Naive thymus-derived CD4-positive, alpha-beta T cell (primary cell): ENCODE data around the gene FN1. TPM values are rescaled to one million over a fixed set of nuclear protein-coding genes. Genes with fewer than 3 reads are reported as not detected.
A peak's percentile ranks its signal among the peaks of the same experiment; 100 is the strongest.

Experiments used
- ATAC-seq: fragments of 150-1000 bp; cut with Tn5 transposase; 2 replicates; pipeline ENCODE4 v1.10.0; 2021; ENCODE audit warnings: mild to moderate bottlenecking, moderate library complexity
- CTCF ChIA-PET: fragments of 350-600 bp; sonication (Branson Sonifier 250); formaldehyde crosslinking; loops from one replicate; lab custom pipeline; 2021; ENCODE audit warnings: antibody characterized with exemption; lab: Charles Lee
- POLR2A ChIA-PET: fragments of 350-600 bp; sonication (Branson Sonifier 250); formaldehyde crosslinking; loops from one replicate; lab custom pipeline; 2021; ENCODE audit warnings: antibody characterized with exemption, inconsistent platforms; lab: Charles Lee
- DNase-seq, 9 donors: peaks; one replicate each; pipeline versions ENCODE4 v3.0.0 to v3.0.0-alpha.2; 2020 to 2022; ENCODE audit warnings: mixed read lengths in 1 of 9
- H3K27ac ChIP-seq: one replicate; pipeline ENCODE4 v1.7.0; 2013; ENCODE audit warnings: mild to moderate bottlenecking, low read depth, low read length, moderate library complexity
- H3K27me3 ChIP-seq, 2 donors: one replicate each; pipeline ENCODE4 v1.7.0; 2013; ENCODE audit warnings: low read length in 2 of 2, mild to moderate bottlenecking in 2 of 2, moderate library complexity in 2 of 2; ENCODE audit not compliant: control insufficient read depth in 2 of 2, insufficient read depth in 2 of 2
- H3K36me3 ChIP-seq, 3 experiments: 1 replicate in 2 of 3; 2 replicates in 1 of 3; pipeline ENCODE4 v1.7.0; 2013; ENCODE audit warnings: low read length in 3 of 3, mild to moderate bottlenecking in 3 of 3, moderate library complexity in 1 of 3; ENCODE audit not compliant: insufficient read depth in 3 of 3, control insufficient read depth in 2 of 3
- H3K4me1 ChIP-seq, 2 donors: one replicate each; pipeline ENCODE4 v1.7.0; 2013; ENCODE audit warnings: low read length in 2 of 2, mild to moderate bottlenecking in 2 of 2, moderate library complexity in 1 of 2; ENCODE audit not compliant: control insufficient read depth in 2 of 2, insufficient read depth in 2 of 2
- H3K4me3 ChIP-seq: 2 replicates; pipeline ENCODE4 v1.7.0; 2013; ENCODE audit warnings: mild to moderate bottlenecking, low read length
- H3K9me3 ChIP-seq, 3 experiments: 1 replicate in 2 of 3; 2 replicates in 1 of 3; pipeline ENCODE4 v1.7.0; 2013; ENCODE audit warnings: low read length in 3 of 3; ENCODE audit not compliant: control insufficient read depth in 2 of 3
- H3K27ac Mint-ChIP-seq, 9 donors: one replicate each; pipeline ENCODE4 v1.8.0; 2020 to 2022; ENCODE audit warnings: mixed read lengths in 9 of 9, mild to moderate bottlenecking in 8 of 9, moderate library complexity in 5 of 9, inconsistent platforms in 2 of 9
- H3K27me3 Mint-ChIP-seq, 5 donors: one replicate each; pipeline ENCODE4 v1.8.0; 2021 to 2022; ENCODE audit warnings: mixed read lengths in 5 of 5, mild to moderate bottlenecking in 1 of 5
- H3K36me3 Mint-ChIP-seq, 5 donors: one replicate each; pipeline ENCODE4 v1.8.0; 2020 to 2022; ENCODE audit warnings: mixed read lengths in 5 of 5, mild to moderate bottlenecking in 3 of 5, inconsistent platforms in 1 of 5
- H3K4me1 Mint-ChIP-seq, 7 donors: one replicate each; pipeline ENCODE4 v1.8.0; 2020 to 2022; ENCODE audit warnings: mixed read lengths in 7 of 7, mild to moderate bottlenecking in 3 of 7, inconsistent platforms in 1 of 7
- H3K4me3 Mint-ChIP-seq, 10 donors: one replicate each; pipeline ENCODE4 v1.8.0; 2020 to 2022; ENCODE audit warnings: mild to moderate bottlenecking in 10 of 10, mixed read lengths in 10 of 10, moderate library complexity in 6 of 10, inconsistent platforms in 2 of 10
- H3K9me3 Mint-ChIP-seq, 11 donors: one replicate each; pipeline ENCODE4 v1.8.0; 2020 to 2022; ENCODE audit warnings: mixed read lengths in 11 of 11, mild to moderate bottlenecking in 4 of 11, inconsistent platforms in 1 of 11, moderate library complexity in 1 of 11
- intact Hi-C, 2 donors: fragments of 100-400 bp; cut with micrococcal nuclease; formaldehyde crosslinking; loops; one replicate each; pipeline ENCODE4 v1.15.1; 2023
- polyA plus RNA-seq, 2 donors: library from polyadenylated mRNA; unstranded; fragments of 300-500 nt; fragmentation: Illumina TruSeq; gene quantifications; one replicate each; pipeline ENCODE4 v1.2.3, GENCODE V29; 2021
- total RNA-seq, 6 experiments: library from RNA in 5 of 6; stranded (reverse) in 5 of 6; gene quantifications; 1 replicate in 5 of 6; 2 replicates in 1 of 6; pipeline ENCODE4 v1.2.3 and lab custom pipeline; 2021 to 2026

The FN1 gene
- total and polyA plus RNA-seq, 7 experiments from 2014 or later, result 0.13 to 2.2 (median 0.68) TPM

DNA sequence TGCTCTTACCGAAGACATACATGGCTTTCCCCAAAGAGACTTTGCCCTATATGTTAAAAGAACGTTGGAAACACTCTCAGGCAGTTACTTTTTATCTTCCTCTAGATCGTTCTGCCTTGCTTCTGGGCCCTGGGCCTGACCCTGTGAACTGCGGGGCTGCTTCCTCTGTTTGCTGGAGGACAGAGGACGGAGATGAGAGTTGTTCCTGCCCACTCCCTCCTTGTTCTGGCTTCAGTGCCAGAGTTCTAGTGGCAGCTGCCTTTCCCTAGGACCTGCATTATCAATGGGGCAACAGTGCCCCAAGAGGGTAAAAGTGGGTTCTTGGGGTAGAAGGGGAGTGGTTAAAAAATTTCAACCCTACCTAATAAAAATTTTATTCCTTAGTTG lies 6.5 kb upstream of the FN1 start:
- intact Hi-C loops, result no loop called here
- no peak overlapping the region for H3K4me3 Mint-ChIP-seq
- CTCF ChIA-PET, result no interaction called here

DNA sequence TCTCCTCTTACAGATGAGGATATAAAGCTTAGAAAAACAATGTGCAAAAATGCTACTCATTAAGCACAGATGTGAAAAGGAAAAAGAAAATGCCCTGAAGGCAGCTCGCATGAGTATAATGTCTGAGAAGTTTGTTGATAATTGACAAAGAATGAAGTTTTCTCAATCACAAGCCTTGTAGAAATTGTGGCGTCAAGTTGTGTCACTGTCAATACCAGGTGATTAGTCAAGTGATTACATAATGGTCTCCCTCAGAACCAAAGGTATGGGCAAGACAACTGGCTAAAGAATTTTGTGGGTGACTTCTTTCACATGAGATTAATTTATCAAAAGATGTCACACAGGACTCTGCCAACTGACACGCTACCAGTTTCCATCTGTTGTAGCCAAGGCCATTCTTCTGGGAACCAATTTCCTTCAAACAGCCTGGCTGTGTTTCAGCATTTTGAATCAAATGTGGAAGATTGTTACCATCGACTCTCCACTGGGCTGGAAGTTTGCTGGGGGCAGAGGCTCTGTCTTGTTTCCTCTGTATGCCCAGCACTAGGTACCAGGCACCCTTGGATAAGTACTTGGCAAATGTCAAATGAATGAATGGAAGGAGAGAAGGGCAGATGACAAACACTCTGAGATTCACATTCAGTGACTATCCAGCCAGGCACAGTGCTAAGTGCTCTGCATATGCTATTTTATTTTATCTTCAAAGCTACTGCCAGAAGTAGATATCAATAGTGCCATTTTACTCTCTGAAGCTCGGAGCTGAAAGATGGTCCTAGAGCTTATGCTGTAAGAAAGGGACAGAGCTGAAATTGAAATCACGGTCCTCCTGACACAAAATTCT lies 5.9 kb upstream of the FN1 start:
- ChIA-PET POLR2A (no interaction called here), CTCF (interaction anchor here (0.6 kb wide), 1 partner anchor 244 kb away, joined by 5 read pairs; no protein-coding TSS in a partner anchor)
- peak overlapping the region in 1 of 9 donors; percentile 56 for H3K27ac Mint-ChIP-seq
- Histone ChIP-seq H3K27me3 (peaks cover 5% of the 10 kb centered on the region in 2 donors), H3K4me3 (no peak overlapping the region), H3K4me1 (peaks cover 0 to under 1% of the 10 kb centered on the region in 2 donors), H3K27ac (no peak overlapping the region), H3K36me3 (no peaks in the 10 kb centered on the region), H3K9me3 (no peaks in the 10 kb centered on the region)
- DNase-seq, result no peak
- no peaks in the 10 kb centered on the region for H3K36me3 Mint-ChIP-seq
- no peak for ATAC-seq
- peaks cover 0 to 5% (median 0%) of the 10 kb centered on the region in 11 donors for H3K9me3 Mint-ChIP-seq
- intact Hi-C loops, result no loop called here
- no peak overlapping the region for H3K4me3 Mint-ChIP-seq
- H3K27me3 Mint-ChIP-seq, result peaks cover 41 to 64% (median 51%) of the 10 kb centered on the region in 5 donors
- H3K4me1 Mint-ChIP-seq, result peaks cover 3 to 5% (median 5%) of the 10 kb centered on the region in 7 donors

More for the DNA sequence above, 6.5 kb upstream of the FN1 start:
- DNase-seq, result no peak
- H3K27me3 Mint-ChIP-seq, result peaks cover 37 to 64% (median 46%) of the 10 kb centered on the region in 5 donors
- H3K4me3 ChIP-seq, result no peak overlapping the region
- no peaks in the 10 kb centered on the region for H3K4me1 Mint-ChIP-seq
- no peak for ATAC-seq
- H3K36me3 ChIP-seq, result no peaks in the 10 kb centered on the region
- H3K36me3 Mint-ChIP-seq, result no peaks in the 10 kb centered on the region
- no peaks in the 10 kb centered on the region for H3K4me1 ChIP-seq
- POLR2A ChIA-PET, result no interaction called here
- no peaks in the 10 kb centered on the region for H3K9me3 ChIP-seq
- H3K9me3 Mint-ChIP-seq, result peaks cover 0 to 5% (median 0%) of the 10 kb centered on the region in 11 donors
- H3K27ac ChIP-seq, result no peak overlapping the region
- no peak overlapping the region for H3K27ac Mint-ChIP-seq
- peaks cover 4 to 5% of the 10 kb centered on the region in 2 donors for H3K27me3 ChIP-seq

DNA sequence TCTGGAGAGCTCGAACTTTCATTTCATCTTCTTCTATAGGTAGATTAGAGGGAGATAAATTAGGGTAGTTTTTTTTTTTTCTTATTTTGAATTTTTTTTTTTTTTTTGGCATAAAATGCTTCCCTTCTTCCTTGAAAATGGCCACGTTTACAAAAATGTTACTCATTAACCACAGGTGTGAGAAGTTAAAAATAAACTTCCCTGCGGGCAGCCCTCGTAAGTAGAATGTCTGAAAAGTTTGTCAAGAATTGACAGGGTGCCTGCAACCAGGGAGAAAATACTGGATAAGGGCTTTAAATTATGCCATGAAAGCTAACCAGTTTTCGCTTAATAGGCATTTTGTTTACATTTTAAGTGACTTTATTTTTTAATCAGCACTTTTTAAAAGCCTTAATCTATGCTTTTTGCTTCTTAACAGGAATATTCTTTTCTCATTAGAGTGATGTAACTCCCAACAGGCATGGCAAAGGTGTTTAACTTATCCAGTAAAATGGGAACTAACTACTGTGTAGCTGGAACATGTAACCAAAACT lies 4.2 kb upstream of the FN1 start:
- Mint-ChIP-seq H3K27me3 (peaks cover 51 to 66% (median 61%) of the 10 kb centered on the region in 5 donors), H3K36me3 (peaks cover 0 to under 1% (median 0%) of the 10 kb centered on the region in 5 donors), H3K27ac (no peak overlapping the region), H3K4me3 (no peak overlapping the region), H3K9me3 (peaks cover 0 to 5% (median 0%) of the 10 kb centered on the region in 11 donors), H3K4me1 (peaks cover 10 to 18% (median 15%) of the 10 kb centered on the region in 7 donors)
- intact Hi-C loops, result loop anchor here in 1 of 2 donors (10.0 kb wide), 1 partner anchor 625 kb away; no protein-coding TSS in a partner anchor
- Histone ChIP-seq H3K4me3 (no peak overlapping the region), H3K4me1 (peaks cover 6 to 14% of the 10 kb centered on the region in 2 donors), H3K27me3 (peaks cover 7 to 12% of the 10 kb centered on the region in 2 donors), H3K27ac (no peak overlapping the region), H3K9me3 (no peaks in the 10 kb centered on the region), H3K36me3 (no peaks in the 10 kb centered on the region)
- ATAC-seq, result no peak
- no peak for DNase-seq
- POLR2A ChIA-PET, result no interaction called here
- CTCF ChIA-PET, result interaction anchor here (1.0 kb wide), 1 partner anchor 15 kb away, joined by 3 read pairs; no protein-coding TSS in a partner anchor

DNA sequence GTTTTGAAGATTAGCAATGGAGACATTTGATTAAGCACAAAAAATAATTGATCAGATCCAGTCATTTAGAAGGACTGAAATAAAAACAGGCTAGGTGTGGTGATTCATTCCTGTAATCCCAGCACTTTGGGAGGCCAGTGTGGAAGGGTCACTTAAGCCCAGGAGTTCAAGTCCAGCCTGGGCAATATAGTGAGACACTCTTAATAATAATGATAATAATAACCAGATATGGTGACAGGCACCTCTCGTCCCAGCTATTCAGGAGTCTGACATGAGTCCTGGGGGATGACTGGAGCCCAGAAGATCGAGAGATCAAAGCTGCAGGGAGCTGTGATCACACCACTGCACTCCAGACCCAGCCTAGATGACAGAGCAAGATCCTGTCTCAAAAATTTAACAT lies 3.5 kb upstream of the FN1 start:
- ATAC-seq, result no peak
- H3K9me3 ChIP-seq, result no peaks in the 10 kb centered on the region
- H3K9me3 Mint-ChIP-seq, result peaks cover 0 to 5% (median 0%) of the 10 kb centered on the region in 11 donors
- no peak overlapping the region for H3K27ac Mint-ChIP-seq
- peaks cover 8 to 15% of the 10 kb centered on the region in 2 donors for H3K4me1 ChIP-seq
- H3K27me3 Mint-ChIP-seq, result peaks cover 56 to 72% (median 68%) of the 10 kb centered on the region in 5 donors
- no peak overlapping the region for H3K4me3 Mint-ChIP-seq
- DNase-seq, result no peak
- no peaks in the 10 kb centered on the region for H3K36me3 ChIP-seq
- intact Hi-C loops, result loop anchor here in 1 of 2 donors (10.0 kb wide), 1 partner anchor 625 kb away; no protein-coding TSS in a partner anchor
- H3K4me1 Mint-ChIP-seq, result peaks cover 10 to 22% (median 21%) of the 10 kb centered on the region in 7 donors
- H3K36me3 Mint-ChIP-seq, result peaks cover 0 to 5% (median 0%) of the 10 kb centered on the region in 5 donors
- no peak overlapping the region for H3K27ac ChIP-seq
- POLR2A ChIA-PET, result no interaction called here
- peaks cover 12 to 18% of the 10 kb centered on the region in 2 donors for H3K27me3 ChIP-seq
- no peak overlapping the region for H3K4me3 ChIP-seq
- CTCF ChIA-PET, result no interaction called here

DNA sequence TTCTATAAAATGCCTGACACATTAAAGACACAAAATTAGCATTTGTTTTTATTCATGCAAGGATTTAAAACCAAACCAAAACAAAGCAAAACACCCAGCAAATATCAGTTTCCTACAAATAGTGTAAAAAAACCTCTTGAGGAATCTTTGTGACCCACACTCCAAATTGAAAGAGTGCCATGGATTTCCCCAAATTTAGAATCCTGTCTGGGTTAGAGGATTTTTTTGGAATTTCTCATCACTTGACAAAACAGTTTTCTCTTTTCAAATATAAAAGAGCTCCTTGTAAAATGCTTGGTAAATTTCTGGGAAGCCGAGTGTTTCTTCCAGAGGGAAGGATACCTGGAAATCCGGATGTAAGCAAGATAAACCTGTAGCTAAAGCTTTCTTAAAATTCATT lies 1.7 kb upstream of the FN1 start:
- peaks cover 58 to 77% (median 72%) of the 10 kb centered on the region in 5 donors for H3K27me3 Mint-ChIP-seq
- no peak overlapping the region for H3K27ac Mint-ChIP-seq
- Histone ChIP-seq H3K4me1 (peaks cover 8 to 15% of the 10 kb centered on the region in 2 donors), H3K27me3 (peaks cover 12 to 24% of the 10 kb centered on the region in 2 donors), H3K9me3 (no peaks in the 10 kb centered on the region), H3K4me3 (no peak overlapping the region), H3K27ac (no peak overlapping the region), H3K36me3 (no peaks in the 10 kb centered on the region)
- DNase-seq (no peak), ATAC-seq (no peak)
- intact Hi-C loops, result loop anchor here in 1 of 2 donors (2.0 to 10.0 kb wide), 2 partner anchors 127 to 623 kb away; no protein-coding TSS in a partner anchor
- H3K36me3 Mint-ChIP-seq, result peaks cover 0 to 5% (median 0%) of the 10 kb centered on the region in 5 donors
- H3K9me3 Mint-ChIP-seq, result peaks cover 0 to 5% (median 0%) of the 10 kb centered on the region in 11 donors
- peak overlapping the region in 1 of 10 donors; percentile 77 for H3K4me3 Mint-ChIP-seq
- CTCF ChIA-PET, result no interaction called here
- POLR2A ChIA-PET, result no interaction called here
- H3K4me1 Mint-ChIP-seq, result peaks cover 10 to 22% (median 21%) of the 10 kb centered on the region in 7 donors

DNA sequence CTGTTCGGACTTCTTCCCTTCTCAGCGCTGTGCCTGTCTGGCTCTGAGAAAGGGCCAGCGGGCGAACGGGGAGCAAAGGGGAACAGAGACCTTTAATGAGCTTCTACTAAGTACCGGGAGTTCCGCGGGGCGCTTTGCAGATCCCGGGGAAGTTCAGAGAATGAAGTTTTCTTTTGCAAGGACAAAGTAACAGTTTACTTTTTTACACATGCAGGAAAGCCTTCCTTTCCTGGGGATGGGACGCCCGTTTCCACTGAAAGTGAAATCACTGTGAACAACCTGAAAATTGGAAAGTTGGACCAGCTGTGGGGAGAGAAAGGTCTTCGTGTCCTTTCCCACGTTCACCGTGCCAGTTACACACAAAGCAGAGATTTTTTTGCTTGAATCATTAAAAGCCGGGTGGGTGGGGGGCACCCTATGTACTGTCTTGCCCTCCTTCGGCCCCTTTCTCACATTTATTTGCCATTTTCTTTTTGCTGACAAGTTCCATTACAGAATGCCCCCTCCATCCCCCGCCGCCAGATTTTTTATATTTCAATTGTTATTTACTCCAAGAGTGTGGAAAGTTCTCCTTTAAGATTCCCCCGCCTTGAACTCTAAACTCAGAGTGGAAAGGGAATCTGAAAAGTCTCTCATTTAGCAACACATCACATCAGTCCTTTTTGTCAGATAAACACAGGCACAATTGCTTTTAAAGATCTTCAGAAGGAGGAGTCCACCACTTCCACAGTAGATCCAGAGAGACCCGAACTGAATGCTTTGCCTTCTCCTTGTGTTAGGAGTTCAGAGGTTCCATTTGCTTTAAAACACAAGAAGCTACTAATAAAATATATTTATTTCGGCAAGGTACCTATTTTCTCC lies 1.1 kb upstream of the FN1 start:
- peaks cover 8 to 15% of the 10 kb centered on the region in 2 donors for H3K4me1 ChIP-seq
- H3K4me3 Mint-ChIP-seq, result peak overlapping the region; percentile 77 to 89 (median 82)
- H3K27me3 ChIP-seq, result peaks cover 12 to 24% of the 10 kb centered on the region in 2 donors
- DNase-seq (peak in 3 of 9 donors; percentile 4 to 6 (median 5)), ATAC-seq (peak; percentile 31)
- H3K36me3 ChIP-seq, result no peaks in the 10 kb centered on the region
- POLR2A ChIA-PET, result interaction anchor here (0.6 kb wide), 1 partner anchor 327 kb away, joined by 3 read pairs; no protein-coding TSS in a partner anchor
- peak overlapping the region; percentile 47 for H3K4me3 ChIP-seq
- H3K27me3 Mint-ChIP-seq, result peaks cover 58 to 76% (median 69%) of the 10 kb centered on the region in 5 donors
- CTCF ChIA-PET, result no interaction called here
- H3K9me3 Mint-ChIP-seq, result peaks cover 0 to 5% (median 0%) of the 10 kb centered on the region in 11 donors
- no peaks in the 10 kb centered on the region for H3K9me3 ChIP-seq
- H3K27ac Mint-ChIP-seq, result peak overlapping the region in 1 of 9 donors; percentile 41
- H3K27ac ChIP-seq, result no peak overlapping the region
- H3K4me1 Mint-ChIP-seq, result peaks cover 10 to 22% (median 21%) of the 10 kb centered on the region in 7 donors
- H3K36me3 Mint-ChIP-seq, result peaks cover 0 to 5% (median 0%) of the 10 kb centered on the region in 5 donors
- intact Hi-C loops, result loop anchor here in 1 of 2 donors (2.0 to 10.0 kb wide), 2 partner anchors 126 to 622 kb away; no protein-coding TSS in a partner anchor
